IPS-20b (cell line): ENCODE results near the gene TMEM236.

Source experiments
- H3K27ac ChIP-seq: one replicate; pipeline ENCODE4 v1.5.1; 2013; ENCODE audit warnings: low read length
- H3K27me3 ChIP-seq: 2 replicates; pipeline ENCODE4 v1.6.1; 2013; ENCODE audit warnings: mild to moderate bottlenecking, low read length, inconsistent platforms; ENCODE audit not compliant: insufficient read depth
- H3K36me3 ChIP-seq: 2 replicates; pipeline ENCODE4 v1.6.1; 2013; ENCODE audit warnings: low read depth, mild to moderate bottlenecking, inconsistent platforms, low read length, moderate library complexity; ENCODE audit not compliant: insufficient read depth
- H3K4me1 ChIP-seq: 2 replicates; pipeline ENCODE4 v1.6.1; 2013; ENCODE audit warnings: mild to moderate bottlenecking, control low read depth, inconsistent platforms, low read length, moderate library complexity; ENCODE audit not compliant: insufficient read depth
- H3K4me3 ChIP-seq: 2 replicates; pipeline ENCODE4 v1.5.1; 2013; ENCODE audit warnings: mild to moderate bottlenecking, low read length, inconsistent platforms
- H3K9ac ChIP-seq: 2 replicates; pipeline ENCODE4 v1.6.1; 2013; ENCODE audit warnings: low read depth, mild to moderate bottlenecking, inconsistent platforms, low read length, moderate library complexity
- H3K9me3 ChIP-seq: 2 replicates; pipeline ENCODE4 v1.6.1; 2013; ENCODE audit warnings: mild to moderate bottlenecking, low read depth, low read length, inconsistent platforms; ENCODE audit not compliant: insufficient read depth

The TMEM236 gene

GRCh38 chr10:17729630-17730029 lies 22.4 kb upstream of the TMEM236 start:
- Histone ChIP-seq H3K4me1 (no peaks in the 10 kb centered on the region), H3K4me3 (no peak overlapping the region), H3K9me3 (no peaks in the 10 kb centered on the region), H3K36me3 (no peaks in the 10 kb centered on the region), H3K9ac (no peak overlapping the region), H3K27me3 (no peaks in the 10 kb centered on the region), H3K27ac (no peak overlapping the region)

GRCh38 chr10:17730667-17731066 lies 21.3 kb upstream of the TMEM236 start:
- H3K27me3 ChIP-seq, result no peaks in the 10 kb centered on the region
- no peak overlapping the region for H3K27ac ChIP-seq
- no peak overlapping the region for H3K9ac ChIP-seq
- no peak overlapping the region for H3K4me3 ChIP-seq
- no peaks in the 10 kb centered on the region for H3K9me3 ChIP-seq
- H3K36me3 ChIP-seq, result no peaks in the 10 kb centered on the region
- no peaks in the 10 kb centered on the region for H3K4me1 ChIP-seq

DNA sequence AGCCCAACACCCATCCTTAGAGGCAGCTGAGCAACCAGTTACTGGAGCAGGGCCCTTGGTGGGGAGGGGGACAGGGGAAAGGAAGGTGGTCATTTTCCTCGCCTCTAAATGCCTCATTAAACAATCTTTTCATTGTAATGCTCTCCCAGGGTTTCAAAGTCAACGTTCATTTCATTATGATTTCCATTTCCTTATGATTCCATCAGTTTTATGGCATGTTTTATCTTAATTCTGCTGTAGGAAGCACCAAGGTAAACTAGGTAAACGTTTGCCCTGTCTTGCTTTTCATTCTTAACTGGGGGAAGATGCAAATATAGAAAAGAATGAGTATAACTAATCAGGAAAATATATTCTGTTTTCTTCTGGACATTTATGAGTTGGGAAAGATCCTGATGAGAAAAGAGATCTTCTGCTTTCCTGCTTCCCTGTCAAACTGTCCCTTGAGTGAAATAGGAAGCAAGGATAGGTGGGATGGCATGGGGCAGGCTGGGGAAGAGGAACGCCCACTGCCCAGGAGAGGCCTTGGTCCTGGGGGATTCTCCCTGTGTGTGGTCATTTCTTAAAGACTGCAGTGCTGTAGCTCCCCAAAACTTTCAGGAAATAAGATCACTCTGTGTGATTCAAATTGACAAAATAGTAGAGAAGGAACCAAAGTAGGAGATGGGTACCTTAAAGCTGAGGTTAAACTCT lies 20.5 kb upstream of the TMEM236 start:
- H3K27ac ChIP-seq, result no peak overlapping the region
- no peak overlapping the region for H3K9ac ChIP-seq
- H3K36me3 ChIP-seq, result no peaks in the 10 kb centered on the region
- no peak overlapping the region for H3K4me3 ChIP-seq
- H3K4me1 ChIP-seq, result no peaks in the 10 kb centered on the region
- no peaks in the 10 kb centered on the region for H3K27me3 ChIP-seq
- no peaks in the 10 kb centered on the region for H3K9me3 ChIP-seq

DNA sequence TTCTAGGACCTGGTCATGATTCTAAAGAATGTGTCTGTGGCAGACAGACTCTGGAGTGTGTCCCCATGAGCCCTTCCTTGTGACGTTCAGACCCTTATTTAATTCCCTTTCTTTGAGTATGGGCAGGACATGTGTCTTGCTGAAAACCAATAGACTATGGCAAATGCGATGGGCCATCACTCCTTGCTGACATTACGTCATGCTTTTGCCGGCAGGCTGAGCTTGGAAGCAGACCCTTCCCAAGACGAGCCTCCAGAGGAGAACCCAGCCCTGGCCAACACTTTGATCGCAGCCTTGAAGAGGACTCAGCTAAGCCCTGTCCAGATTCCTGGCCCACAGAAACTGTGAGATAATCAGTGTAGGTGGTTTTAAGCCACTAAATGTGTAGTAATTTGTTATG lies 18.4 kb upstream of the TMEM236 start:
- Histone ChIP-seq H3K27ac (no peak overlapping the region), H3K4me3 (no peak overlapping the region)

GRCh38 chr10:17734432-17735080 lies 17.4 kb upstream of the TMEM236 start:
- no peaks in the 10 kb centered on the region for H3K27me3 ChIP-seq
- H3K27ac ChIP-seq, result no peak overlapping the region
- no peaks in the 10 kb centered on the region for H3K36me3 ChIP-seq
- no peaks in the 10 kb centered on the region for H3K4me1 ChIP-seq
- H3K9me3 ChIP-seq, result no peaks in the 10 kb centered on the region
- no peak overlapping the region for H3K9ac ChIP-seq
- no peak overlapping the region for H3K4me3 ChIP-seq

More for the DNA sequence above, 18.4 kb upstream of the TMEM236 start:
- Histone ChIP-seq H3K4me1 (no peaks in the 10 kb centered on the region), H3K36me3 (no peaks in the 10 kb centered on the region), H3K27me3 (no peaks in the 10 kb centered on the region), H3K9me3 (no peaks in the 10 kb centered on the region), H3K9ac (no peak overlapping the region)

- no peaks in the 10 kb centered on the region for H3K9me3 ChIP-seq
- no peaks in the 10 kb centered on the region for H3K4me1 ChIP-seq
- H3K27ac ChIP-seq, result no peak overlapping the region
- no peaks in the 10 kb centered on the region for H3K27me3 ChIP-seq
- H3K9ac ChIP-seq, result no peak overlapping the region
- no peaks in the 10 kb centered on the region for H3K36me3 ChIP-seq
- no peak overlapping the region for H3K4me3 ChIP-seq
These were observed 16.6 kb upstream of the TMEM236 start for GRCh38 chr10:17735166-17735941.

- no peak overlapping the region for H3K9ac ChIP-seq
- H3K4me1 ChIP-seq, result no peaks in the 10 kb centered on the region
These were observed 15.8 kb upstream of the TMEM236 start for GRCh38 chr10:17736223-17736622.

GRCh38 chr10:17737027-17737965 lies 14.7 kb upstream of the TMEM236 start:
- H3K9ac ChIP-seq, result no peak overlapping the region
- H3K27me3 ChIP-seq, result no peaks in the 10 kb centered on the region
- H3K4me1 ChIP-seq, result no peaks in the 10 kb centered on the region
- no peaks in the 10 kb centered on the region for H3K9me3 ChIP-seq
- H3K36me3 ChIP-seq, result no peaks in the 10 kb centered on the region
- no peak overlapping the region for H3K4me3 ChIP-seq
- no peak overlapping the region for H3K27ac ChIP-seq

More at GRCh38 chr10:17736223-17736622, 15.8 kb upstream of the TMEM236 start:
- no peak overlapping the region for H3K27ac ChIP-seq
- H3K9me3 ChIP-seq, result no peaks in the 10 kb centered on the region
- H3K4me3 ChIP-seq, result no peak overlapping the region
- no peaks in the 10 kb centered on the region for H3K36me3 ChIP-seq
- no peaks in the 10 kb centered on the region for H3K27me3 ChIP-seq

DNA sequence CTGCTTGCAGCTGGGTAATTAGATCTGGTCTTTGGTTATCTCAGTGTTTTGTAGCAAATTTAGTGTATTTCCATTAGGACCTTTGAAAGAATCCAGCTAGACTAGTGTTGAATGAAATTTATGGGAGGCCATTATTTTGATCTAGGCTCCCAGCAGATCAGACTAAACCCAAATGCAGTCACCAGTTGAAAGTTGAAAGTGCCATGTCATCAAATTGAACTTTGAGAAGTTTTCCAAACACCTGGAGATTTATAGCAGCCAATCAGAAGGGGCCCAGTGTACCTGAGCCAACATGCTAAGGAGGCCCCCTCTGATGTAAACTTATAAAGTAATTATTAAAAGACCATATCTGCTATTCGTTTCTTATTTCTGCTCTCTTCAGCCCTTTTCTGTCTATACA lies 11.3 kb upstream of the TMEM236 start:
- H3K9me3 ChIP-seq, result no peaks in the 10 kb centered on the region
- H3K27me3 ChIP-seq, result no peaks in the 10 kb centered on the region
- no peaks in the 10 kb centered on the region for H3K4me1 ChIP-seq
- no peak overlapping the region for H3K4me3 ChIP-seq
- H3K36me3 ChIP-seq, result no peaks in the 10 kb centered on the region
- H3K27ac ChIP-seq, result no peak overlapping the region
- no peak overlapping the region for H3K9ac ChIP-seq

DNA sequence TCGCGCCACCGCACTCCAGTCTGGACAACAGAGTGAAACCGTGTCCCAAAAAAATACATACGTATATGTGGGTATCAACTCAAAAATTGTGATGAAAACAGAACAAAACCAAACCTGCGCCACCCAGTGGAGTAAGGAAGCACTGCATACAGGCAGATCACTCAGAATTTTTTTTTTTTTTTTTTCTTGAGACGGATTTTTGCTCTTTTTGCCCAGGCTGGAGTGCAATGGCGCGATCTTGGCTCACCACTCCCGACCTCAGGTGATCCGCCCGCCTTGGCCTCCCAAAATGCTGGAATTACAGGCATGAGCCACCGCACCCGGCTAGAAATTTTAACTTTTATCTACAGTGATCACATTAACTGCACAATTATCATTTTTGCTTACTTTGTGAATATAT lies 9.1 kb upstream of the TMEM236 start:
- Histone ChIP-seq H3K27me3 (no peaks in the 10 kb centered on the region), H3K4me1 (no peaks in the 10 kb centered on the region), H3K9me3 (no peaks in the 10 kb centered on the region), H3K4me3 (no peak overlapping the region; the same call in 1 of the 2 replicates), H3K27ac (no peak overlapping the region), H3K36me3 (no peaks in the 10 kb centered on the region), H3K9ac (no peak overlapping the region)

GRCh38 chr10:17743437-17743836 lies 8.6 kb upstream of the TMEM236 start:
- H3K9me3 ChIP-seq, result no peaks in the 10 kb centered on the region
- no peaks in the 10 kb centered on the region for H3K4me1 ChIP-seq
- H3K27me3 ChIP-seq, result no peaks in the 10 kb centered on the region
- H3K27ac ChIP-seq, result no peak overlapping the region
- no peak overlapping the region for H3K4me3 ChIP-seq
- H3K9ac ChIP-seq, result no peak overlapping the region
- no peaks in the 10 kb centered on the region for H3K36me3 ChIP-seq
